Activated CD8-positive, alpha-beta memory T cell treated with anti-CD3 and anti-CD28 coated beads for 4 hours (primary cell): Measurements from ENCODE around the gene IFIT1.
"Not testable (repeated sequence)": the region's sequence is repeated elsewhere in the genome, so short reads cannot be mapped to it uniquely, and the experiment has no call there.

Source experiments
- DNase-seq, 2 donors: peaks; one replicate each; pipeline ENCODE4 v3.0.0-alpha.2; 2020; ENCODE audit warnings: low read depth in 2 of 2

The IFIT1 gene

GRCh38 chr10:89391907-89392756, at the start of gene IFIT1:
Gene IFIT1, plus strand, starts transcription at chr10:89392623. Its CDS starts 90 bp downstream, at chr10:89392713.
- peak in 1 of 2 donors; percentile 35 for DNase-seq

GRCh38 chr10:89343089-89343767, 49.2 kb upstream of the IFIT1 start:
- DNase-seq, result no peak

- DNase-seq, result no peak
These were observed 48.3 kb upstream of the IFIT1 start for GRCh38 chr10:89344156-89344555.

GRCh38 chr10:89345367-89346000, 46.9 kb upstream of the IFIT1 start:
- DNase-seq, result no peak

GRCh38 chr10:89346405-89347254, 45.8 kb upstream of the IFIT1 start:
- DNase-seq, result no peak

- DNase-seq, result no peak
These were observed 44.5 kb upstream of the IFIT1 start for GRCh38 chr10:89347701-89348457.

GRCh38 chr10:89348481-89348880, 43.9 kb upstream of the IFIT1 start:
- DNase-seq, result no peak

GRCh38 chr10:89348975-89349374, 43.4 kb upstream of the IFIT1 start:
- no peak for DNase-seq

- not testable (repeated sequence) for DNase-seq
These were observed 41.6 kb upstream of the IFIT1 start for GRCh38 chr10:89350631-89351315.

GRCh38 chr10:89351412-89351779, 41.0 kb upstream of the IFIT1 start:
- DNase-seq, result no peak

GRCh38 chr10:89351780-89352597, 40.4 kb upstream of the IFIT1 start:
- no peak for DNase-seq

GRCh38 chr10:89352802-89353201, 39.6 kb upstream of the IFIT1 start:
- DNase-seq, result no peak

GRCh38 chr10:89355394-89355931, 37.0 kb upstream of the IFIT1 start:
- no peak for DNase-seq

GRCh38 chr10:89357096-89357495, 35.3 kb upstream of the IFIT1 start:
- DNase-seq, result no peak

- no peak for DNase-seq
These were observed 34.4 kb upstream of the IFIT1 start for GRCh38 chr10:89357975-89358374.

GRCh38 chr10:89360157-89360556, 32.3 kb upstream of the IFIT1 start:
- no peak for DNase-seq

GRCh38 chr10:89362929-89363328, 29.5 kb upstream of the IFIT1 start:
- no peak for DNase-seq

GRCh38 chr10:89363729-89364442, 28.5 kb upstream of the IFIT1 start:
- no peak for DNase-seq

- DNase-seq, result no peak
These were observed 27.9 kb upstream of the IFIT1 start for GRCh38 chr10:89364531-89364930.
